ENCODE measurements around the gene RBM26.
"Not testable (repeated sequence)": the region's sequence is repeated elsewhere in the genome, so short reads cannot be mapped to it uniquely, and the experiment has no call there.

Gene RBM26

DNA sequence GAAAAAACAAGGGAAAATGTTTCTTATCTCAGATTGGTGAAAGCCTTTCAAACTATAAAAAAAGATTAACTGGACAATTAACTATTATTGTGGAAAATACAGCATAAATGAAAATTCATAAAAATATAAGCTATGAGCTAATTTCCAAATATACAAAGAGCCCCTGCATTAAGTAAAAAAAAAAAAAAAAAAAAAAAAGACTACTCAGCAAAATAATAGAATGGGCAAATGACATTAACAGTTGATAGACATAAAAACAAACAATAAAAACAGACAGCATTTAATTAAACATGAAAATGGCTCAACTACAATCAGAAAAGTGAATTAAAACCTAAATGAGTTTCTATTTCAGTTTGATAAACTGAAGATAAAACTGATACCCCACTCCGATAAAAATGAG, 77.5 kb downstream of the RBM26 start:
- DNase-seq = no peak

GRCh38 chr13:79320433-79320832, 85.6 kb downstream of the RBM26 start:
- no peak for DNase-seq

DNA sequence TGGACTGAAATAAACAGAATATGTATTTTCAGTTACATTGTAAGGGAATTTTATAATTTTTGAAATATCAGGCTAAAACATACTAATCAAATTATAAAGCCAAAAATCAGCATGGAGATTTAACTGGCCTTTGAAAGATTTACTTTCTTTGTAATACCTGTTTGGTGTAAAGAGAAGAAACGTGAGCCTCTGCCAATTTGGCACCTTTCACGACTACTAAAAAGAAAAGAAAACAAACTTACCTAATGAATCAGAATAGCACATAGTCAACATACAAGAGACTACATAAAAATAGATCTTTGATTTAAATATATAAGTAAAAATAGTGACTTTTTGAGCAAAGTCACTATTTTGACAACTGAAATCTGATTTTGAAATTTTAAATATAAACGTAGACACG, 87.4 kb downstream of the RBM26 start:
- no peak for DNase-seq

- DNase-seq = no peak
Observed at GRCh38 chr13:79317856-79318255, 88.2 kb downstream of the RBM26 start.

DNA sequence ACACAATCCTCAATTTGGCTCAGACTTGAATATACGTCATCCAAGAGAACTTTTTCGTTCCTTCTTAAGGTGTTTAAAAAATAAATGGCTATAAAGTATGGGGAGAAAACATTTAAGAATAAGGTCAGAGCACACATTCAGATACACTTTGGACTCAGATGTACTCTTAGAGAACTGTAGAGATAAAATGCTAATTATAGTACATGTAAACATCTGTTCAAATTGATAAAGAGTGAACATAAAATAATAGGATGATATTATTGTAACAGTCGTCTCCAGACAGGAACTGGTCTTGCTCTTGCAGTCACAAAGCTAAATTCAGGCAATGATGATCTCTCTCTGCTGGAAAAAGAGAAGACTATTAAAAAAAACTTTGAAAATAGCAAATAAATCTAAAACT, 91.4 kb downstream of the RBM26 start:
- no peak for DNase-seq

GRCh38 chr13:79312340-79312855, 93.7 kb downstream of the RBM26 start:
- no peak for DNase-seq

- no peak for DNase-seq
Observed at GRCh38 chr13:79311386-79311785, 94.7 kb downstream of the RBM26 start.

DNA sequence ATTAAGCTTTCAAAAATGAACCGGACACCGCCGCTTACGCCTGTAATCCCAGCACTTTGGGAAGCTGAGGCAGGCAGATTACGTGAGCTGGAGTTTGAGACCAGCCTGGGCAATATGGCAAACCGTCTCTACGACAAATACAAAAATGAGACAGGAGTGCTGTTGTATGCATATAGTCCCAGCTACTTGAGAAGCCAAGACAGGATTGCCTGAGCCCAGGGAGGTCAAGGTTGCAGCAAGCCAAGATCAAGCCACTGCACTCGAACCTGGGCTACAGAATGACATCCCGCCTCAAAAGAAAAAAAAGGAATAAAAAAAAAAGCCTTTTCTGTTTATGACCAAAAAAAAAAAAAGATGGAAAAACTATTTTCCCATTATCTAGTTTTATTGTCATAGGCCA, 96.4 kb downstream of the RBM26 start:
- no peak for DNase-seq

DNA sequence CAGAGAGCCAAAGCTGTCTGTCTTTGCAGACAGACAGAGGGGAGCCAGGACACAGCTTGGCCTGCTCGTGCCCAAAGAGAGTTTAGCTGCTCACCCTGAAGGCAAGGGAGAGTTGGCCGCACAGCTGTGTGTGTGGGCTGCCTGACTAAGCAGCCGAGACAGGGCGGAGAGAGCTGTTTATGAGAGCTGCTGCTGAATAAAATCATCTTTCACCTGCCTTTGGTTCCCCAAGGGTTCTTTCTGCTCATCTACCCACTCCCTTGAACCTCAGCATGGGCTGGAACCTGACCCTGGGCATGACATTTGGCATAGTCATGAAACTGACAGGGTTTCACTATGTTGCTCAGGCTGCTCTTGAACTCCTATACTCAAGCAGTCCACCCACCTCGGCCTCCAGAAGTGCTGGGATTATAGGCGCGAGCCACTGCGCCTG, 98.2 kb downstream of the RBM26 start:
- no peak for DNase-seq

GRCh38 chr13:79307433-79307861, 98.6 kb downstream of the RBM26 start:
- no peak for DNase-seq

DNA sequence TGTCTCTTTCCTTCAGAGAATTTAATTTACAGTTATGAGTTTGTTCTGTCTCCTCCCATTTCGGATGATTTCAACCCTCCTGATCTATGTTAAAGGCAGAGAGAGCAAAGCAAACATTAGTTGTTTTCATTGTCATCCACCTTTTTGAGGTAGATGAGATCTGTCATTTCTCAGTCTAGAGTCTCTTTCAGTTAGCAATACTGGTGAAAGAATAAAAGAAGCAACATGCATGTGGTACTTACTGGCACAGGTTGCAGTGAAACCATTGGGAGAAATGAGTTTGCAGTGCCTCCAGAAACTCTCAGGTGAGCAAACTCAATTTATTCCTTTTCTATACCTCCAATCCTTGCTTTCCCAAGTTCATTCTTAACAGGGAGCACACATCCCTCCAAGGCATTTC, 99.4 kb downstream of the RBM26 start:
- DNase-seq = no peak

GRCh38 chr13:79297128-79297527, 108.9 kb downstream of the RBM26 start:
- no peak for DNase-seq

DNA sequence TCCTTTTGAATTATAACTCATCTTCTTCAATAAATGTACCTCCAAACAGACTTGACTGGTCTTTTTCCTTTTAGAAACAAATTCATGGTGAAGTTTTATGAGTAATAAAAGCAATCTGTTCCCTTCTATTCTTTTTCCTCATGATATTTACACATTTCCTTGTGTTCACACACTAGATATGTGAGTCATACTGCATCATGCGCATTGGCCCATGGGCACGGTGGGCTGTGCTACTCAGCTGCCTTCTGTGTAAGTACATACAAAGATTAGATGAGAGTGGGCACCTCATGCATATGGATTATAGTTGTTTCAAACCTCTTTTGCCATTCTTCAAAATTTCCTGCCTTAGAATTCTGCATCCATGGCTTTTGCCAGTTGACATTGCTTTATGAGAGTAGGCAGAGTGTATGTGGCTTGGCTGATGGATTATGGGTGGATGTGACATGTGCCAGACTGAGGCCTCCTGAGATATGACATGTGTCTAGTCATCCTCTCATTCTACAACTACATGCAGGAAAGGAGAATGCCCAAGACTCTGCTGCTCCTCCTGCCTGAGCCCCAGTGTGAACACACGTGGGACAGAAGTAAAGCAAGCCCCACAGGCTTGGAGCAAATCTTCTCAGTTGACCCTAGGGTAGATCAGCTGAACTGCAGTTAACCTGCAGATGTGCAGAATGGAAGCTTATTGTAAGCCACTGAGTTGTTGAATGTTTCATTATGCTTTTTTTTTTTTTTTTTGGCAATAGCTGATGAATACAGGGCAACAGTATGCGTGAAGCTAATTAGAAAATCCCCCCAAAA, 109.9 kb downstream of the RBM26 start:
- DNase-seq = no peak

- DNase-seq = no peak
Observed at GRCh38 chr13:79290595-79291244, 115.3 kb downstream of the RBM26 start.

GRCh38 chr13:79289571-79289970, 116.5 kb downstream of the RBM26 start:
- no peak for DNase-seq

- no peak for DNase-seq
Observed at GRCh38 chr13:79287939-79288795, 117.9 kb downstream of the RBM26 start.

DNA sequence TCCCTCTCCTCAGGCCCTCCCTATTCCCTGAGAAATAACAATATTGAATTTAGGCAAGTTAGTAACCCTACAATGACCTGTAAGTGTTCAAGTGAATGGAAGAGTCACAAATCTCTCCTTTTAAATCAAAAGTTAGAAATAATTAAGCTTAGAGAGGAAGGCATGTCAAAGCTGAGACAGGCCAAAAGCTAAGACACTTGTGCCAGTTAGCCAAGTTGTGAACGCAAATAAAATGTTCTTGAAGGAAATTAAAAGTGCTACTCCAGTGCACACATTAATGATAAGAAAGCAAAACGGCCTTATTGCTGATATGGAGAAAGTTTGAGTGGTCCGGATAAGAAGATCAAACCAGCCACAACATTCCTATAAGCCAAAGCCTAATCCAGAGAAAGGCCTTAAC, 120.9 kb downstream of the RBM26 start:
- no peak for DNase-seq

GRCh38 chr13:79283742-79284141, 122.3 kb downstream of the RBM26 start:
- no peak for DNase-seq

DNA sequence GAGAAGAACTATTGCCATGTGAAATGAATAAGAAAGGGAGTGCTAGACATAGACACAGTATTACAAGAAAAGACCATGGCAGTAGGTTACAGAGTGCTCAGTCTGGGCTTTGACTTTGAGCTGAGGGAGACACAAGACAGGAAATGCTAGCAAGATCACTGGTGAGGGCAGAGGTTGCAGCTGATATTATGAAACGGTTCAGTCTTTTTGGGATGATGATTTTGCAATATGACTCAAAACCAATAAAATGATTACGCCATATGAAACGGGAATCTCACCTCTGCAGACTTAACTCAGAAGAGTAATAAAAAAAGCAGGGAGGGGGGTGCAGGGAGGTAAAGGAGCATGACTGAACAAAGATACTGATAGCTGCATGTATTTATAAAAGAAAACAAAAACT, 123.1 kb downstream of the RBM26 start:
- no peak for DNase-seq

DNA sequence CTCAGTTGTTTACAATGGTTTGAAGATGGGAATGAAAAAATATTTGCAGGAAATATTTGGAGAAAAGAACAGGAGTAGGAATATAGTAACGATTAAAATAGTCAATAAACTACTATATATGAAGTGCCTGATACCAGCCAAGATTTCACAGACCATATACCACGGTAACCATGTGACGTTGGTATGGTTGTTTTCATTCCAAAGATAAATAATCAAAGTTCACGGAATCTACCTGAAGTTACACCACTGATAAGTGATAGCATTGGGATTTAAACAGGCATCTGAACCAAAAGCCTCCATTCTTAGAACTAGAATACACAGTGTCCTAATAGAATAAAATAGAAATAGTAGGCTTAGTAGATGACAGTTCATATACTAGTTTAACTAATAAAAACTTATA, 123.5 kb downstream of the RBM26 start:
- no peak for DNase-seq

DNA sequence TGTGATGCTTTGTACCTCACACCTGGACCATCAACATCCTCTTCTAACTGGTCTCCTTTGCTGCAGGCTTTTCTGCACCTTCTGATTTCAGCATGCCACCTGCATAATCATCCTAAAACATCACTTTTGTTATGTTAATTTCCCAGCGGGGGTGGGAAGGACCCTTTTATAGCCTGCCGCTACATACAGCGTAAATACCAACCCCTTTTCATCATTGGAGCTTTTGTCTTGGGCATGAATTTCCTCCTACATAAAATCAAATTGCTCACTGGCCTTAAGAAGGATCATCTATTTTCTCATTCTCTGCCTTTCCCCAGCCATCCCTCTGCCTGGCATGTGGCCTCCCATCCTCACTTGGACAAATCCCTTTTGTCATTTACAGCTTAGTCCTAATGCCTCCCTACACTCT, 124.7 kb downstream of the RBM26 start:
- no peak for DNase-seq

DNA sequence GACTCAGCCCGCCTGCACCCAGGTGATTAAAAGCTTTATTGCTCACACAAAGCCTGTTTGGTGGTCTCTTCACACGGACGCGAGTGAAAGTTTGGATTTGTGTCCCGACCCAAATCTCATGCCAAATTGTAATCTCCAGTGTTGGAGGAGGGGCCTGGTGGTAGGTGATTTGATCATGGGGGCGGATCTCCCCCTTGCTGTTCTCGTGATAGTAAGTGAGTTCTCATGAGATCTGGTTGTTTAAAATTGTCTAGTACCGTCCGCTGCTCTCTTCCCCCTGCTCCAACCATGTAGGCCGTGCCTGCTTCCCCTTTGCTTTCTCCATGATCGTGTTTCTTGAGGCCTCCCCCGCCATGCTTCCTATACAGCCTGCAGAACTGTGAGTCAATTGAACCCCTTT, 126.3 kb downstream of the RBM26 start:
- DNase-seq = not testable (repeated sequence)

DNA sequence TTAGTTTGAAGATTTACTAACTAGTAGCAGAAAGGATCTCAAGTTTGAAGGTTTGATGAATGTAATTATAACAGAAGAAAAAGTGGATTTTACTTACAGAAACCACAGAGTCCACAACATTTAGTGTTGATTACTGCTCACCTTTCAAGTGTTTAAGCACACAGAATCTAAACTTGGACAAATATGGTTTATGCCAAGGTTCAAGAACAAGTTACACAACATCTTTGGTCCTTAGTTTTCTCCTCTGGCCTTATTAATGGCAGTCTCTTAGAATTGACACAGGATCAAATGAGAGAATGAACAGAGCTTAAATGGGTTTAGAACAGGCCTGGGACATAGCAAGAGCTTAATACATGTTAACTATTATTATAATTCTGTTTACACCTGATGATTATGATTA, 133.0 kb downstream of the RBM26 start:
- no peak for DNase-seq
